Pancreas (tissue), 10 donors: ENCODE results near the gene PRRG3. TPM values are rescaled to one million over a fixed set of nuclear protein-coding genes. Genes with fewer than 3 reads are reported as not detected.

Experiments
- ATAC-seq, 4 donors: fragments of 200-7000 bp; cut with Tn5 transposase; one replicate each; pipeline versions ENCODE4 v1.8.0 to v1.9.1; 2020; ENCODE audit warnings: mild to moderate bottlenecking in 4 of 4, moderate library complexity in 4 of 4
- DNase-seq, 6 donors: peaks; one replicate each; pipeline ENCODE4 v3.0.0-alpha.2; 2020
- FAIRE-seq: peaks from 2 replicates; lab custom pipeline; 2012; peaks lifted over from hg19 to GRCh38; lab: Jason Lieb, UNC
- H3K27ac ChIP-seq, 4 donors: fragments of 200-600 bp; sonication (generic); 1 replicate in 3 of 4; 2 replicates in 1 of 4; pipeline versions ENCODE4 v1.5.0 to v1.8.0; 2020
- H3K27me3 ChIP-seq, 4 donors: fragments of 200-600 bp; one replicate each; pipeline ENCODE4 v1.8.0; 2021
- H3K36me3 ChIP-seq, 3 donors: fragments of 200-600 bp; sonication (generic) in 1 of 3; one replicate each; pipeline versions ENCODE4 v1.5.0 to v1.8.0; 2020 to 2021
- H3K4me1 ChIP-seq, 3 donors: fragments of 200-600 bp; one replicate each; pipeline ENCODE4 v1.8.0; 2021
- H3K4me3 ChIP-seq, 4 donors: fragments of 200-600 bp; sonication (generic) in 2 of 4; one replicate each; pipeline versions ENCODE4 v1.5.0 to v1.8.0; 2020 to 2021
- H3K9me3 ChIP-seq, 4 donors: fragments of 200-600 bp; one replicate each; pipeline ENCODE4 v1.8.0; 2021
- WGBS, 2 donors: extraction: QIAGEN DNeasy Blood & Tissue Kit; methylation state at CpG; one replicate each; pipeline ENCODE4 v1.1.7; 2013; 5-methylcytosine and 5-hydroxymethylcytosine counted together
- intact Hi-C, 3 donors: fragments of 100-400 bp; cut with DNase I; formaldehyde crosslinking; loops; one replicate each; pipeline versions ENCODE4 v1.11.1 to v1.14.2; 2022
- polyA plus RNA-seq, 2 donors: library from polyadenylated mRNA; stranded (reverse); fragments of 200-250 nt; gene quantifications; one replicate each; pipeline ENCODE4 v1.2.3, GENCODE V29; 2013
- total RNA-seq, 6 donors: library from RNA; stranded (reverse); fragmentation: NEBNext Ultra II Directional in 4 of 6; extraction: Animal tissue kit (Norgen Biotek cat#: 25700) in 4 of 6; gene quantifications; one replicate each; pipeline versions ENCODE4 v1.2.1 to v1.2.4, GENCODE V29; 2021 to 2023
- TF ChIP-seq, protein P1 (sequence below), 4 donors: fragments of 200-600 bp; sonication (generic) in 3 of 4; IDR thresholded peaks; one replicate each; pipeline versions ENCODE4 v1.5.0 to v1.8.0; 2021; ENCODE audit warnings: antibody characterized with exemption in 4 of 4
- donor health status: healthy with polysubstance abuse.
- donor health status: DM: no; HTN: no; CAD: no; lungs with moderate emphysema.
- donor health status: DM: no; HTN: no; CAD: no.
- donor health status: control.
- donor health status: control.
- donor health status: Bipolar disorder and iron deficiency.
- donor health status: DM: yes; HTN: yes; CAD: no.
- donor health status: DM: no; HTN: no; CAD: no.
- donor health status: DM: no; HTN: no; CAD: no.
- donor health status: DM: yes; HTN: yes; CAD: no.

The PRRG3 gene
- total and polyA plus RNA-seq, 8 donors: 0.02 to 0.41 (median 0.11) TPM; not detected in 2

DNA sequence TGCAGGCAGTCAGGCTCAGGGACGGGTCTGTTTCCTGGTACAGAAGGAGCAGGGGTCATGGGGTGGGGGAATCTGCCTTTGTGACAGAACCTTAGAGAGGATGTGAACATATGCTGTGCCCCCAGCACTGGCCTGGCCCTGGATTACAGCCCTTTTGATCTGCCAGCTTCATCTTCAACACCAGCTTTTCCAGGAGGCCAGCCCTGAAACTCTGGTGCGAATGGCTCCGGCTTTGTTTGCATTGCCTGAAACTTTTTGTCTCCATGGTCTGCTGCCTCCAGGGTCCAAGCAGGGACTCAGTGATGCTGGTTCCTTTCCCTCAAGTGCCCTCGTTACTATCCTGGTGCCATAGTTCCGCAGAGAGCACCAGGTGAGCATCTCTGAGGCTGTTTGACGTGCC, 41.4 kb downstream of the PRRG3 start:
- no peak for DNase-seq
- H3K36me3 ChIP-seq: no peaks in the 10 kb centered on the region
- no peaks in the 10 kb centered on the region for H3K9me3 ChIP-seq
- ATAC-seq: no peak
- H3K4me3 ChIP-seq: no peak overlapping the region
- H3K27me3 ChIP-seq: peaks cover 0 to 2% (median 0%) of the 10 kb centered on the region in 4 donors
- no peaks in the 10 kb centered on the region for H3K4me1 ChIP-seq
- H3K27ac ChIP-seq: no peak overlapping the region
- intact Hi-C loops: no loop called here
- TF ChIP-seq, protein P1, sequence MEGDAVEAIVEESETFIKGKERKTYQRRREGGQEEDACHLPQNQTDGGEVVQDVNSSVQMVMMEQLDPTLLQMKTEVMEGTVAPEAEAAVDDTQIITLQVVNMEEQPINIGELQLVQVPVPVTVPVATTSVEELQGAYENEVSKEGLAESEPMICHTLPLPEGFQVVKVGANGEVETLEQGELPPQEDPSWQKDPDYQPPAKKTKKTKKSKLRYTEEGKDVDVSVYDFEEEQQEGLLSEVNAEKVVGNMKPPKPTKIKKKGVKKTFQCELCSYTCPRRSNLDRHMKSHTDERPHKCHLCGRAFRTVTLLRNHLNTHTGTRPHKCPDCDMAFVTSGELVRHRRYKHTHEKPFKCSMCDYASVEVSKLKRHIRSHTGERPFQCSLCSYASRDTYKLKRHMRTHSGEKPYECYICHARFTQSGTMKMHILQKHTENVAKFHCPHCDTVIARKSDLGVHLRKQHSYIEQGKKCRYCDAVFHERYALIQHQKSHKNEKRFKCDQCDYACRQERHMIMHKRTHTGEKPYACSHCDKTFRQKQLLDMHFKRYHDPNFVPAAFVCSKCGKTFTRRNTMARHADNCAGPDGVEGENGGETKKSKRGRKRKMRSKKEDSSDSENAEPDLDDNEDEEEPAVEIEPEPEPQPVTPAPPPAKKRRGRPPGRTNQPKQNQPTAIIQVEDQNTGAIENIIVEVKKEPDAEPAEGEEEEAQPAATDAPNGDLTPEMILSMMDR (IDR thresholded peaks at IDR 0.05): no peak
- 55 to 61% methylated on average over 6 of the region's 6 CpGs for WGBS, 2 donors
- FAIRE-seq: no peak

- Histone ChIP-seq H3K4me1 (no peaks in the 10 kb centered on the region), H3K27ac (no peak overlapping the region), H3K36me3 (no peaks in the 10 kb centered on the region), H3K9me3 (no peaks in the 10 kb centered on the region), H3K27me3 (no peaks in the 10 kb centered on the region), H3K4me3 (no peak overlapping the region)
- ATAC-seq (no peak), FAIRE-seq (no peak), DNase-seq (peak in 2 of 6 donors; percentile 1 to 5)
- intact Hi-C loops: no loop called here
- TF ChIP-seq, protein P1 (IDR thresholded peaks at IDR 0.05): no peak
- 55 to 56% methylated on average over 5 of the region's 5 CpGs for WGBS, 2 donors
These were observed 42.2 kb downstream of the PRRG3 start for GRCh38 chrX:151737494-151737893.

DNA sequence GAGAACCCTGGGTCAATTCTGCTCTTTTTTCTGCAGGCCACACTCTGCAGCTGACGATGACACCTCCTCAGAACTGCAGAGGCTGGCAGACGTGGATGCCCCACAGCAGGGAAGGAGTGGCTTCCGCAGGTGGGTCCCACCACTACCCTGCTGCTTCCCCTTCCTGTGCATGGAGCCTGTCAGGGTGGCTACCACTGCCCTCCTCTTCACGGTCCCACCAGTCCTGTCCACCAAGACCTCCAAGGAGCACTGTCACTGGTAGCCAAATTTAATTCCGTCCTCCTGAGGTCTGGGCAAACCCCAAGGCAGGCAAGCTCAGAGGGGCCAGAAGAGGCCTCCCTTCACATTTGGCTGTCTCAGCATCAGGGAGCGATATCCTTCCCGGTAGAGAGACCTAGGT, 43.5 kb downstream of the PRRG3 start:
- H3K27me3 ChIP-seq: no peaks in the 10 kb centered on the region
- intact Hi-C loops: no loop called here
- H3K36me3 ChIP-seq: no peaks in the 10 kb centered on the region
- H3K4me3 ChIP-seq: no peak overlapping the region
- WGBS, 2 donors: 61 to 66% methylated on average over 7 of the region's 7 CpGs
- H3K9me3 ChIP-seq: no peaks in the 10 kb centered on the region
- FAIRE-seq: no peak
- H3K4me1 ChIP-seq: no peaks in the 10 kb centered on the region
- no peak for ATAC-seq
- TF ChIP-seq, protein P1 (IDR thresholded peaks at IDR 0.05): no peak
- H3K27ac ChIP-seq: no peak overlapping the region
- DNase-seq: peak in 2 of 6 donors; percentile 6 to 28

DNA sequence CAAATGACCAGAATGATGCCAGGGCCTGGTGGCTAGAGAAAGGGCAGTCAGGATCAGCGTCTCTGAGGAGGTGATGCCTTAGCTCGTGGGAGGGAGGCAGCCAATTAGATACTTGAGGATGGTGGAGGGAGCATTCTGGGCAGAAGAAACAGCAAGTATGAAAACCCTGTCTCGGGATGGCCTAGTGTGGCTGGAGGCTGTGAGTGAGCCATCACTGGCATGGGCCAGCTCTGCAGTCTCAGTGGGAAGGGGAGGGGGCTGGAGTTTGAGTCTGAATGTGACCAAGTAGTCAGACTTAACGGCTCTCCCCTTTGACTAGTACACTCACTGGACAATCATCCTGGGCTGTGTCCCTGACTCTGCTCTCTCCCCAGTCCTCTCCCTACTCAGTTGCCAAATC, 46.3 kb downstream of the PRRG3 start:
- ATAC-seq (no peak), DNase-seq (peak in 1 of 6 donors; percentile 3), FAIRE-seq (no peak)
- Histone ChIP-seq H3K9me3 (no peaks in the 10 kb centered on the region), H3K36me3 (no peaks in the 10 kb centered on the region), H3K4me3 (no peak overlapping the region), H3K4me1 (no peaks in the 10 kb centered on the region), H3K27me3 (peaks cover 0 to 1% (median 0%) of the 10 kb centered on the region in 4 donors), H3K27ac (no peak overlapping the region)
- TF ChIP-seq, protein P1 (IDR thresholded peaks at IDR 0.05): no peak
- 62 to 65% methylated on average over 4 of the region's 4 CpGs for WGBS, 2 donors
- intact Hi-C loops: no loop called here

- Histone ChIP-seq H3K27me3 (peaks cover 0 to 5% (median 0%) of the 10 kb centered on the region in 4 donors), H3K4me1 (no peaks in the 10 kb centered on the region), H3K27ac (no peak overlapping the region), H3K36me3 (no peaks in the 10 kb centered on the region), H3K9me3 (no peaks in the 10 kb centered on the region), H3K4me3 (no peak overlapping the region)
- TF ChIP-seq, protein P1 (IDR thresholded peaks at IDR 0.05): no peak
- 78 to 86% methylated on average over 5 of the region's 5 CpGs for WGBS, 2 donors
- peak in 1 of 6 donors; percentile 3 for DNase-seq
- no peak for FAIRE-seq
- intact Hi-C loops: no loop called here
- ATAC-seq: no peak
These were observed 47.1 kb downstream of the PRRG3 start for GRCh38 chrX:151742311-151742710.
